SK-N-SH (cell line): ENCODE results near the gene GNAI3. TPM values are rescaled to one million over a fixed set of nuclear protein-coding genes. Genes with fewer than 3 reads are reported as not detected.
A peak's percentile ranks its signal among the peaks of the same experiment; 100 is the strongest.

Experiments
- CTCF ChIA-PET: fragments of 300-600, 350-600 bp; formaldehyde crosslinking; extraction: SDS; loops from one replicate; lab custom pipeline; 2021; lab: Yijun Ruan, JAX
- POLR2A ChIA-PET: fragments of 350-600 bp; sonication (Branson Sonifier 250); formaldehyde crosslinking; extraction: SDS; loops from one replicate; lab custom pipeline; 2020; ENCODE audit warnings: antibody characterized with exemption, inconsistent platforms; lab: Yijun Ruan, JAX
- DNase-seq: peaks from one replicate; pipeline ENCODE4 v3.0.0; 2012
- H2AFZ ChIP-seq: fragments of 200-600 bp; sonication (generic); 2 replicates; pipeline ENCODE4 v1.8.1; 2016; ENCODE audit warnings: antibody characterized with exemption, mild to moderate bottlenecking, low read depth
- H3F3A ChIP-seq: fragments of 200-600 bp; sonication (generic); replicated peaks from 2 replicates; pipeline ENCODE3; 2016; ENCODE audit warnings: antibody characterized with exemption, mild to moderate bottlenecking; ENCODE audit not compliant: insufficient read depth
- H3K27ac ChIP-seq, 2 experiments: fragments of 200-500 bp in 1 of 2; fragments of 200-600 bp in 1 of 2; sonication (Bioruptor generic) in 1 of 2; sonication (generic), shearing (Covaris generic) in 1 of 2; 2 replicates each; pipeline versions ENCODE4 v1.5.1 to v1.6.1; 2014 to 2016; ENCODE audit warnings: low read depth in 2 of 2, inconsistent platforms in 1 of 2, low read length in 1 of 2, mild to moderate bottlenecking in 1 of 2, mixed read lengths in 1 of 2
- H3K27me3 ChIP-seq: fragments of 200-600 bp; sonication (generic), shearing (Covaris generic); 2 replicates; pipeline ENCODE4 v1.6.1; 2016; ENCODE audit warnings: mixed run types; ENCODE audit not compliant: insufficient read depth
- H3K36me3 ChIP-seq, 2 experiments: fragments of 200-500 bp in 1 of 2; fragments of 200-600 bp in 1 of 2; sonication (Bioruptor generic) in 1 of 2; sonication (generic) in 1 of 2; replicated peaks in 1 of 2; 2 replicates each; pipeline versions ENCODE3 to v1.5.1; 2014 to 2016; ENCODE audit warnings: low read length in 1 of 2, mild to moderate bottlenecking in 1 of 2; ENCODE audit not compliant: insufficient read depth in 2 of 2, control insufficient read depth in 1 of 2
- H3K4me1 ChIP-seq, 2 experiments: fragments of 200-500 bp in 1 of 2; fragments of 200-600 bp in 1 of 2; sonication (Bioruptor generic) in 1 of 2; sonication (generic), shearing (Covaris generic) in 1 of 2; 2 replicates each; pipeline versions ENCODE4 v1.5.1 to v1.6.1; 2014 to 2016; ENCODE audit warnings: low read depth in 1 of 2, low read length in 1 of 2, mixed run types in 1 of 2; ENCODE audit not compliant: insufficient read depth in 2 of 2, control insufficient read depth in 1 of 2
- H3K4me2 ChIP-seq: fragments of 200-600 bp; sonication (generic), shearing (Covaris generic); 2 replicates; pipeline ENCODE4 v1.6.1; 2017; ENCODE audit warnings: mixed run types
- H3K4me3 ChIP-seq, 2 experiments: fragments of 200-500 bp in 1 of 2; fragments of 200-600 bp in 1 of 2; sonication (Bioruptor generic) in 1 of 2; sonication (generic), shearing (Covaris generic) in 1 of 2; 2 replicates each; pipeline versions ENCODE4 v1.5.1 to v1.8.1; 2014 to 2016; ENCODE audit warnings: low read depth in 2 of 2, inconsistent platforms in 1 of 2, low read length in 1 of 2, mild to moderate bottlenecking in 1 of 2, mixed read lengths in 1 of 2, moderate library complexity in 1 of 2
- H3K79me2 ChIP-seq: fragments of 200-600 bp; sonication (generic); 2 replicates; pipeline ENCODE4 v1.8.1; 2017; ENCODE audit warnings: mild to moderate bottlenecking; ENCODE audit not compliant: insufficient read depth
- H3K9ac ChIP-seq: fragments of 200-600 bp; sonication (generic); 2 replicates; pipeline ENCODE4 v1.6.1; 2017; ENCODE audit warnings: mixed run types
- H3K9me2 ChIP-seq: fragments of 200-600 bp; sonication (generic); 2 replicates; pipeline ENCODE4 v1.6.1; 2017; ENCODE audit warnings: mixed run types
- H3K9me3 ChIP-seq: fragments of 200-600 bp; sonication (generic); 2 replicates; pipeline ENCODE4 v1.6.1; 2017; ENCODE audit warnings: mixed run types, mild to moderate bottlenecking, moderate library complexity
- H4K20me1 ChIP-seq: fragments of 200-600 bp; sonication (generic); 2 replicates; pipeline ENCODE4 v1.6.1; 2017; ENCODE audit warnings: mild to moderate bottlenecking, mixed run types; ENCODE audit not compliant: insufficient read depth
- CHD2 ChIP-seq: fragments of 150-350 bp; IDR thresholded peaks from 2 replicates; pipeline ENCODE4 v1.6.1; 2018; ENCODE audit warnings: low read length; ENCODE audit not compliant: partially characterized antibody
- CTCF ChIP-seq: fragments of 200-600 bp; sonication (generic); IDR thresholded peaks from 2 replicates; pipeline ENCODE4 v1.6.1; 2017; ENCODE audit warnings: antibody characterized with exemption, mild to moderate bottlenecking, moderate library complexity
- ELF1 ChIP-seq: IDR thresholded peaks from 2 replicates; pipeline ENCODE4 v1.4.0; 2012
- EP300 ChIP-seq, 2 experiments: IDR thresholded peaks; 2 replicates each; pipeline versions ENCODE4 v1.4.0 to v1.6.1; 2012; ENCODE audit warnings: borderline replicate concordance in 1 of 2, low read depth in 1 of 2, low read length in 1 of 2
- EZH2phosphoT487 ChIP-seq: fragments of 200-600 bp; sonication (generic); IDR thresholded peaks from 2 replicates; pipeline ENCODE4 v1.6.1; 2017; ENCODE audit warnings: low read depth, mixed run types, mild to moderate bottlenecking, antibody characterized with exemption, moderate library complexity, borderline replicate concordance
- FOSL2 ChIP-seq: IDR thresholded peaks from 2 replicates; pipeline ENCODE4 v1.4.0; 2012; ENCODE audit warnings: low read depth, mild to moderate bottlenecking, moderate library complexity, borderline replicate concordance
- FOXJ3 ChIP-seq: sonication (generic); formaldehyde crosslinking; IDR thresholded peaks from 2 replicates; pipeline ENCODE4 v1.5.1; 2020; ENCODE audit warnings: mild to moderate bottlenecking, missing genetic modification reagents
- FOXM1 ChIP-seq: IDR thresholded peaks from 2 replicates; pipeline ENCODE4 v1.4.0; 2012; ENCODE audit warnings: low read depth, mild to moderate bottlenecking
- GABPA ChIP-seq: IDR thresholded peaks from 2 replicates; pipeline ENCODE4 v1.4.0; 2012; ENCODE audit warnings: low read depth, mild to moderate bottlenecking
- GATA2 ChIP-seq: sonication (generic); formaldehyde crosslinking; IDR thresholded peaks from 2 replicates; pipeline ENCODE4 v1.5.0; 2020; ENCODE audit warnings: mild to moderate bottlenecking, missing genetic modification reagents
- JUND ChIP-seq: IDR thresholded peaks from 2 replicates; pipeline ENCODE4 v1.4.0; 2012
- MAX ChIP-seq: IDR thresholded peaks from 2 replicates; pipeline ENCODE4 v1.4.0; 2012; ENCODE audit warnings: low read depth
- MEF2A ChIP-seq: IDR thresholded peaks from 2 replicates; pipeline ENCODE4 v1.4.0; 2012; ENCODE audit warnings: low read depth, borderline replicate concordance
- MXI1 ChIP-seq: IDR thresholded peaks from 2 replicates; pipeline ENCODE4 v1.6.1; 2012; ENCODE audit warnings: mild to moderate bottlenecking, low read depth, low read length, improper control_type of control experiment
- NFIC ChIP-seq: IDR thresholded peaks from 2 replicates; pipeline ENCODE4 v1.4.0; 2012; ENCODE audit warnings: borderline replicate concordance
- NRF1 ChIP-seq: IDR thresholded peaks from 2 replicates; pipeline ENCODE4 v1.6.1; 2012; ENCODE audit warnings: low read depth, mild to moderate bottlenecking, low read length
- POLR2AphosphoS5 ChIP-seq: IDR thresholded peaks from 2 replicates; pipeline ENCODE4 v1.6.1; 2012; ENCODE audit warnings: low read depth, low read length
- RAD21 ChIP-seq: IDR thresholded peaks from 2 replicates; pipeline ENCODE4 v1.6.1; 2012; ENCODE audit warnings: mild to moderate bottlenecking, low read length
- RCOR1 ChIP-seq: fragments of 150-350 bp; IDR thresholded peaks from 2 replicates; pipeline ENCODE4 v1.6.1; 2017; ENCODE audit warnings: antibody characterized with exemption, low read length
- RFX5 ChIP-seq: IDR thresholded peaks from 2 replicates; pipeline ENCODE4 v1.6.1; 2012; ENCODE audit warnings: mild to moderate bottlenecking, improper control_type of control experiment, low read length
- RXRA ChIP-seq: IDR thresholded peaks from 2 replicates; pipeline ENCODE4 v1.4.0; 2012; ENCODE audit warnings: low read depth, mild to moderate bottlenecking, borderline replicate concordance
- SIN3A ChIP-seq: IDR thresholded peaks from 2 replicates; pipeline ENCODE4 v1.6.1; 2012; ENCODE audit warnings: low read depth, mild to moderate bottlenecking, low read length, moderate library complexity, borderline replicate concordance
- SMC3 ChIP-seq: IDR thresholded peaks from 2 replicates; pipeline ENCODE4 v1.6.1; 2012; ENCODE audit warnings: low read depth, low read length, improper control_type of control experiment
- TAF1 ChIP-seq: IDR thresholded peaks from 2 replicates; pipeline ENCODE4 v1.6.1; 2012; ENCODE audit warnings: low read depth, mild to moderate bottlenecking, low read length, moderate library complexity, borderline replicate concordance
- TCF12 ChIP-seq: IDR thresholded peaks from 2 replicates; pipeline ENCODE4 v1.4.0; 2012
- TEAD4 ChIP-seq: IDR thresholded peaks from 2 replicates; pipeline ENCODE4 v1.4.0; 2012; ENCODE audit warnings: mild to moderate bottlenecking, borderline replicate concordance; ENCODE audit not compliant: insufficient read depth
- YY1 ChIP-seq: IDR thresholded peaks from 2 replicates; pipeline ENCODE4 v1.4.0; 2012; ENCODE audit warnings: low read depth, mild to moderate bottlenecking
- WGBS: methylation state at CpG from one replicate; pipeline ENCODE4 v1.1.6; 2017; ENCODE audit warnings: low lambda C conversion rate; 5-methylcytosine and 5-hydroxymethylcytosine counted together
- polyA plus RNA-seq, 3 experiments: library from polyadenylated mRNA; depleted of rRNA; stranded (reverse); fragments of >200 nt; gene quantifications; 2 replicates each; pipeline ENCODE4 v1.2.3, GENCODE V29; 2012
- TF ChIP-seq, protein P1 (sequence below): IDR thresholded peaks from 2 replicates; pipeline ENCODE4 v1.4.0; 2012; ENCODE audit warnings: low read depth, borderline replicate concordance
- TF ChIP-seq, protein P2 (sequence below): fragments of 150-350 bp; IDR thresholded peaks from 2 replicates; pipeline ENCODE4 v1.6.1; 2017; ENCODE audit warnings: antibody characterized with exemption, low read length, low read depth, borderline replicate concordance
- TF ChIP-seq, protein P3 (sequence below): IDR thresholded peaks from 2 replicates; pipeline ENCODE4 v1.4.0; 2012; ENCODE audit warnings: low read depth, borderline replicate concordance

The GNAI3 gene
- polyA plus RNA-seq, 1 of the 3 experiments (the other 2 are of a cell fraction), result 4.0 TPM

DNA sequence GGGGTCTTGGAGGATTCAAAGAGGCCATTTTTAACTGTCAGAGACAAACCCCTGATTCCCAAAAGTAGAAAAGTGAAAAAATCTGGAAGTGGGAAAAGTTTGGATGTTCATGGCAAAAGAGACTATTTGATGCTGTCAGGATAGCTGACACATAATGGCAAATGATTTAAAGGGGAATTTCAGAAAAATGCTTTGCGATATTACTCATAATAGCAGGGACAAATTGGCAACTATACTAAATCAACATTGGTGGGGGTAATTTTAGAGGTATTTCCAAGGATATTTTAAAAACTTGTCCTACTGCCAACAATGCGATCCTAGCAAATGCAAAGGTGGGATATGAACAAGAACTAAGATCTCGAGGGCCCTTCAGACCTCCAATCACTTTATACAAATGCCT is 102.2 kb downstream of the GNAI3 start:
- no peak overlapping the region for H3K9ac ChIP-seq
- H3K27ac ChIP-seq, result 0 out of 4 replicates have a peak overlapping the region, but pooled peaks of 1 of the 2 experiments have one; percentile 22
- H3K4me1 ChIP-seq, result peaks cover 9 to 30% of the 10 kb centered on the region in 2 experiments
- ChIA-PET CTCF (interaction anchor here (0.8 to 11.4 kb wide), 27 partner anchors 12 to 343 kb away, joined by 3 to 297 read pairs (median 7); partner anchors contain the start of genes AHCYL1, CYB561D1, EPS8L3 and GNAI3), POLR2A (interaction anchor here (0.7 to 4.0 kb wide), 3 partner anchors 102 to 153 kb away, joined by 3 to 21 read pairs (median 17); partner anchors contain the start of gene GNAI3)
- peak overlapping the region; percentile 37; the same call in 1 of the 2 replicates for H2AFZ ChIP-seq
- 50% methylated on average over 3 of the region's 3 CpGs for WGBS
- no peak overlapping the region for H3K4me3 ChIP-seq
- no peaks in the 10 kb centered on the region for H3K27me3 ChIP-seq
- DNase-seq, result no peak
- no peaks in the 10 kb centered on the region for H4K20me1 ChIP-seq
- no peaks in the 10 kb centered on the region for H3K36me3 ChIP-seq
- H3K9me2 ChIP-seq, result no peaks in the 10 kb centered on the region
- peak overlapping the region; percentile 42; the same call in 1 of the 2 replicates for H3K4me2 ChIP-seq
- no peaks in the 10 kb centered on the region for H3K9me3 ChIP-seq
- H3F3A ChIP-seq, result no peaks in the 10 kb centered on the region
- H3K79me2 ChIP-seq, result no peaks in the 10 kb centered on the region
- TF ChIP-seq RXRA (no peak), RAD21 (no peak), NRF1 (no peak), YY1 (no peak), JUND (peak; percentile 71), MXI1 (no peak), CTCF (no peak), ELF1 (no peak), GABPA (no peak), GATA2 (CRISPR knock-in tag) (no peak), RCOR1 (no peak), SIN3A (no peak), FOXJ3 (no peak), FOSL2 (peak; percentile 57; the same call in 1 of the 2 replicates), EP300 (IDR thresholded peaks at IDR 0.05; ENCODE audit: borderline replicate concordance in 1 of 2, low read depth in 1 of 2, low read length in 1 of 2) (peak in 1 of 2 experiments; percentile 25; a peak in 1 of 4 replicates), MAX (no peak), TCF12 (peak; percentile 58; the same call in 1 of the 2 replicates), NFIC (peak; percentile 88), CHD2 (no peak), RFX5 (no peak), FOXM1 (no peak), POLR2AphosphoS5 (no peak), TEAD4 (peak; percentile 44; the same call in 1 of the 2 replicates), TAF1 (no peak), MEF2A (no peak), SMC3 (no peak), EZH2phosphoT487 (no peak)
- TF ChIP-seq, protein P1, sequence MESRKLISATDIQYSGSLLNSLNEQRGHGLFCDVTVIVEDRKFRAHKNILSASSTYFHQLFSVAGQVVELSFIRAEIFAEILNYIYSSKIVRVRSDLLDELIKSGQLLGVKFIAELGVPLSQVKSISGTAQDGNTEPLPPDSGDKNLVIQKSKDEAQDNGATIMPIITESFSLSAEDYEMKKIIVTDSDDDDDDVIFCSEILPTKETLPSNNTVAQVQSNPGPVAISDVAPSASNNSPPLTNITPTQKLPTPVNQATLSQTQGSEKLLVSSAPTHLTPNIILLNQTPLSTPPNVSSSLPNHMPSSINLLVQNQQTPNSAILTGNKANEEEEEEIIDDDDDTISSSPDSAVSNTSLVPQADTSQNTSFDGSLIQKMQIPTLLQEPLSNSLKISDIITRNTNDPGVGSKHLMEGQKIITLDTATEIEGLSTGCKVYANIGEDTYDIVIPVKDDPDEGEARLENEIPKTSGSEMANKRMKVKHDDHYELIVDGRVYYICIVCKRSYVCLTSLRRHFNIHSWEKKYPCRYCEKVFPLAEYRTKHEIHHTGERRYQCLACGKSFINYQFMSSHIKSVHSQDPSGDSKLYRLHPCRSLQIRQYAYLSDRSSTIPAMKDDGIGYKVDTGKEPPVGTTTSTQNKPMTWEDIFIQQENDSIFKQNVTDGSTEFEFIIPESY, result no peak
- TF ChIP-seq, protein P2, sequence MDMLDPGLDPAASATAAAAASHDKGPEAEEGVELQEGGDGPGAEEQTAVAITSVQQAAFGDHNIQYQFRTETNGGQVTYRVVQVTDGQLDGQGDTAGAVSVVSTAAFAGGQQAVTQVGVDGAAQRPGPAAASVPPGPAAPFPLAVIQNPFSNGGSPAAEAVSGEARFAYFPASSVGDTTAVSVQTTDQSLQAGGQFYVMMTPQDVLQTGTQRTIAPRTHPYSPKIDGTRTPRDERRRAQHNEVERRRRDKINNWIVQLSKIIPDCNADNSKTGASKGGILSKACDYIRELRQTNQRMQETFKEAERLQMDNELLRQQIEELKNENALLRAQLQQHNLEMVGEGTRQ, result no peak
- TF ChIP-seq, protein P3, sequence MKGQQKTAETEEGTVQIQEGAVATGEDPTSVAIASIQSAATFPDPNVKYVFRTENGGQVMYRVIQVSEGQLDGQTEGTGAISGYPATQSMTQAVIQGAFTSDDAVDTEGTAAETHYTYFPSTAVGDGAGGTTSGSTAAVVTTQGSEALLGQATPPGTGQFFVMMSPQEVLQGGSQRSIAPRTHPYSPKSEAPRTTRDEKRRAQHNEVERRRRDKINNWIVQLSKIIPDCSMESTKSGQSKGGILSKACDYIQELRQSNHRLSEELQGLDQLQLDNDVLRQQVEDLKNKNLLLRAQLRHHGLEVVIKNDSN, result no peak
